Stimulated activated CD4-positive, alpha-beta T cell treated with anti-CD3 and anti-CD28 coated beads, Interleukin-1b, Interleukin-23, amount 100 ng/mL, for 4 hours (primary cell): ENCODE measurements around the gene DOC2A.
"Not testable (repeated sequence)": the region's sequence is repeated elsewhere in the genome, so short reads cannot be mapped to it uniquely, and the experiment has no call there.

Experiments used
- DNase-seq, 2 donors: peaks; one replicate each; pipeline ENCODE4 v3.0.0-alpha.2; 2020; ENCODE audit warnings: low read depth in 2 of 2

The DOC2A gene

DNA sequence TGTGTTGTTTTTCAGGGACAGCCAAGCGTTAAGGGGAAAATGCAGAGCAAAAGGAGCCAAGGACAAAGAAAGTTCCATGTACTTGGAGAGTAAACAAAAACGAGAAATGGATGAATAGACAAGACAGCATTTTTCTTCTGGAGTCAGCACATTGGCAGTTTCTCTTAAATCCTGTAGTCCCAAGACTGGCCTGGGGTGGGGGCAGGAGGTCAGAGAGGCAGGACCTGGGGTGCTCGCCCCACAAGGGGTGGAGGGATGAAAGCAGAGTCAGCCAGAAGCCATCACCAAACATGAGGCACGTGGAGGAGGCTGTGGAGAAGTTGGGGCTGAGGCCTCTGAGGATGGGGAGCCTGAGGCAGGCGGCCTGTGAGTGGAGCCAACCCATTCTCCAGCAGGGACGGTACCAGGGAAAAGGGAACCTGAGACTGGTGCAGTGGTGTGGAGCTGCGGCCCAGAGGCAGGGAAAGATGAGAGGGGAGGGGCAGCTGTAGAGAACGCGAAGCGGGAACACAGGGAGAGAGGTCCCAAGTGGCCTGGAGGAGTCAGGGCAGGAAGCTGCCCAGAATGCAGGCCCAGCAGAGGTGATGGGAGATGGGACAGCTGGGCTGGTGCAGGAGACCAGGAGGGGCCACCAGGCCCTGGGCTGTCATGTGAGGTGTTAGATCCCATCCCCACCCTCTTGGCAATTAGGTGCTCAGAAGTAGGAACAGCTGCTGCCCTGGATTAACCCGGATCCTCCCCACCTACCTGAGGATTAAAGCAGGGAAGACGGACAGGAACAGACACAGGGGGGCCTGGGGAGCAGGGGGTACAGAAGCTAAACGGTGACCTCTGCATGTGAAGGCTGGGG, 17.0 kb upstream of the DOC2A start:
- DNase-seq, result no peak

DNA sequence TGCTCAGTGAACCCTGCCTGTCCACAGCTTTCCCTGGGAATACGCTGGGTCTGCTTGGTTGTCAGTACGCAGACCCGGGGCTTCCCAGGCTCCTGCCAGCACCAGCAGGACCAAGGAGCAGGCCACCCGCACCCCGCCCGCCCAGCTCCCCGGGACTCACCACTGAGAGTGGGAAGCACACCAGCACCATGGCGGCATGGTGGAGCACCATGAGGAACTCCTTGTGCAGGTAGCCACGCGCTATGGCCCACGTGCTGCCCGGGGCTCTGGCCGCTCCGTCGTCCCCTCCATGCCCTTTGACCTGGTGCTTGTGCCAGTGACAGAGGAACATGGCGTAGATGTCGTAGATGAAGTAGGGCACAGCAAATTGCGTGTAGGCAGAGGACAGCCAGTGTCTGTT, 15.6 kb upstream of the DOC2A start:
- DNase-seq, result no peak

DNA sequence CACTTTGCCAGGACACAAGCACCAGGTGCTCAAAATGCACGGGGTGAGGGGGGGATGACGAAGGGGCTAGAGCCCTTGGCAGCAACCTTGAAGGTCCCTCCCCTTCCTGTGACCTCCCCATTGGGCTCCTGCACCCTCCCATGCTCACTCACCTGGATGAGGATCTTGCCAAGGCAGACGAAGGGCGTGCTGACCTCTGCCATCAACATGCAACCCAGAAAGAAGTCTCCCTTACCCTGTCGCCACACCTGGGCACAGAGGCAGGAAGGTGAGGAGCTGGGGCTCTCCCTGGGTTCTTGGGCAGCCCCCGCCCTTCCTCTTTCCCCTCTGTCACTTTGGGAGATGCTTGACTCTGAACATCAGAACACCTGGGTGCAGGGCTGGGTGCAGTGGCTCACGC, 14.7 kb upstream of the DOC2A start:
- no peak for DNase-seq

GRCh38 chr16:30025156-30025555, 14.3 kb upstream of the DOC2A start:
- no peak for DNase-seq

DNA sequence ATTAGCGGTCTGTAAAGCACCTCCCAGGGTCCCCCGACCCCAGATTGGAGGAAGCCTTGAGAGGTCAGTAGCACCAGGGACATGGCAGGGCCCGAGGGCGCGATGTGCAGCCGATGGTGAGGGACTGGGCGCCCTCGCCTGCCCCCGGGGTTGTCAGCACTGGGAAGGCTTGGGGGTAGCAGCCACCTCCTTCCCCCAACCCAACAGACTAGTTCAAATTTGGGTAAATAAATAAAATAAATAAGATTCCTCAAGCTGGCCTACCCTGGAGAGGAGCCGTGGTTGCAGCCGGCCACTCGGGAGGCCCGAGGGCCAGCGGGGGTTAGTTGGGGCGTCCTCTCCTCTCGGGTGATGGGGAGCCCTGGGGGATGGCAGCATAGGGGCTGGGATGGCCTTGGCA, 13.6 kb upstream of the DOC2A start:
- DNase-seq, result no peak

DNA sequence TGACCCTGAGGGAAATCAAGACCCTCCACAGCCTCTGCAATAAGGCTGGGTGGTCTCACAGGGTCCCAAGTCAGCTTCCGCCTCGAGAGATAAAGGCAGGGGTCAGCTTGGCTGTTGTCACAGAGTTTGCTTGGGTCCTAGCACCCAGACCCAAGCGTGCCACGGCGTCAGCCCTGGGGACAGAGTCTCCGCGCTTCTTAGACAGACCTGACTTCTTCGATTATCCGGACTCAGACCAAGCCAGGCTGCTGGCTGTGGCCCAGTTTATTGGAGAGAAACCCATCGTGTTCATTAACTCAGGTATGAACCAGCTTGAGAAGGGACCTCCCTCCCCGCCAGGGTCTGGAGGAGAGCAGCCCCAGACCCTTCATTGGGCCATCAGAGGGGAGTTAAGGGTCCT, 12.8 kb upstream of the DOC2A start:
- no peak for DNase-seq

DNA sequence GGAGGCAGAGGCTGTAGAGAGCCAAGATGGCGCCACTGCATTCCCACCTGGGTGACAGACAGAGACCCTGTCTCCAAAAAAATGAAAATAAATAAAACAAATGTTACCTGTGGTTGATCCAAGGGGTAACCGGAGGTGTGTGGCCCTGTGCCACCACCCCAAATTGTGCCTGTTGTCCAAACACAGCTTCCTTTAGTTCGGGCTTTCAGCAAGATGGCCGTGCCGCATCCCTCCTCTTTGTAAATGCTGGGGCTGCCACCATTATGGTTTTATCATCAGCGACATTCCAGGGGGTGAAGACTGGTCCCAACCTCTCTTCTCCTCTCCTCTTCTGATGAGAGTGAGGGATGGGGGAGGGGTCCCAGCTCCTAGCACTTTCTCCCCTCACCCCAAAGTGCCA, 12.1 kb upstream of the DOC2A start, which contains the start of gene C16orf92:
Gene C16orf92 (plus strand): TSS at position 312 of the 400 bp plus-strand sequence. CDS start 143 bp downstream, outside the sequence.
- DNase-seq, result no peak

GRCh38 chr16:30018731-30019158, 7.9 kb upstream of the DOC2A start:
- no peak for DNase-seq

DNA sequence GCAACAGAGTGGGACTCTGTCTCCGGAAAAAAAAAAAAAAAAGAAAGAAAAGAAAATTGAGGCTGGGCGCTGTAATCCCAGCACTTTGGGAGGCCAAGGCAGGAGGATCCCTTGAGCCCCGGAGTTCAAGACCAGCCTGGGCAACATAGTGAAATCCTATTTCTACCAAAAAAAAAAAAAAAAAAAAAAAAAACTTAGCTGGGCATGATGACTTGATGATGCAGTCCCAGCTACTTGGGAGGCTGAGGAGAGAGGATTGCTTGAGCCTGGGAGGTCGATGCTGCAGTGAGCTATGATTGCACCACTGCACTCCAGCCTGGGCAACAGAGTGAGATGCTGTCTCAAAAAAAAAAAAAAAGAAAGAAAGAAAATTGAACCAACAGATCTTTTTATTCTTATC, 7.1 kb upstream of the DOC2A start:
- DNase-seq, result not testable (repeated sequence)

- DNase-seq, result no peak
Measured at GRCh38 chr16:30017277-30017656, 6.4 kb upstream of the DOC2A start.

GRCh38 chr16:30016555-30017276, 5.9 kb upstream of the DOC2A start:
- DNase-seq, result no peak

- not testable (repeated sequence) for DNase-seq
Measured at GRCh38 chr16:30015450-30015849, 4.6 kb upstream of the DOC2A start.

DNA sequence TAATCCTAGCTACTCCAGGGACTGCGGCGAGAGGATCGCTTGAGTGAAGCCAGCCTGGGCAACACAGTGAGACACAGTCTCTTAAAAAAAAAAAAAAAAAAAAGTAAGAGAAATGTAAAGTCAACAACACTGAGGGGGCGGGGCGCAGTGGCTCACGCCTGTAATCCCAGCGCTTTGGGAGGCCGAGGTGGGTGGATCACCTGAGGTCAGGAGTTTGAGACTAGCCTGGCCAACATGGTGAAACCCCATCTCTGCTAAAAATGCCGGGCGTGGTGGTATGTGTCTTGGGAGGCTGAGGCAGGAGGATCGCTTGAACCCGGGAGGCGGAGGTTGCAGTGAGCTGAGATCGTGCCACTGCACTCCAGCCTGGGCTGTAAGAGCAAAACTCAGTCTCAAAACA, 1.8 kb upstream of the DOC2A start:
- DNase-seq, result not testable (repeated sequence)

GRCh38 chr16:30011714-30012504, 1.1 kb upstream of the DOC2A start:
- DNase-seq, result no peak

DNA sequence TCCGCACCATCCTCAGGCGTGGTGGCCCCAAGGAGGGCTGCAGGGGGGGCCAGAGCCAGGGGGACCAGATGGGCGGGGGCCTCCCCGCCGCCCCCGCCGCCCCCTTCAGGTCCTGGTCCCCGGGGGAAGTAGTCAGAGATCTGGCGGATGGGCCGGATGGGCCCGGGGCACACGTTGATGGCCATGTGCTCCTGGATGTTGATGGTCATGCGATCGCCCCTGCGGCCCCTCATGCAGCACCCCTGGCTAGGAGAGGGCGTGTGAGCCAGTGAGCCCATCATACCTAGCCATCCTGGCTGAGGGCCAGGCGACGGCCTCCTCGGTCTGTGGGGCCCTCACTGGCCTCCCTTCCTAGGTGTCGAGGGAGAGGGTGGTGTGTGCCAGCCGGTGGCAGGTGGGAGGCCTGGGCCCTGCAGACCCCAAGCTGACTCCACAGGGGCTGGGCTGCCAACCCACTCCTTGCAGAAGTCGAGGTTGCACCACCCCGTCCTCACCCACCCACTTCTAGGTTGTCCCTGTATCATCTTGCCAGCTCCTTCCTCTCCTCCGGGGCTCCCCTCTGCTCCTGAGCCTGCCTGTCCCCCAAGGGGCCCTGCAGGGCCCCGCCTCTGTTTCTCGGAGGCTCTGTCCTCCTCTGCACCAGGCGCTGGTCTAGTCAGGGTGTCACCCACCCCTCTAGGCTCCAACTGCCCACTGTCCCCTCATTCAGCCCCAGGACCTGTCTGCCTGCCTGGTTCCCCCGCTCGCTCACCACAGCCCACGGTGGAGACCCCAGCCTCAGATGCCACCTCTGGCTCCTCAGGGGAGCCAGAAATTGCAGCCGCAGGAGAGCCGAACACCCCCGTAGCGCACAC, 610 bp downstream of the DOC2A start:
- DNase-seq, result no peak

GRCh38 chr16:30009085-30009862, 1.6 kb downstream of the DOC2A start:
- DNase-seq, result no peak

- no peak for DNase-seq
Measured at GRCh38 chr16:30007378-30007895, 3.4 kb downstream of the DOC2A start.

GRCh38 chr16:30006659-30007377, 4.0 kb downstream of the DOC2A start:
- no peak for DNase-seq

DNA sequence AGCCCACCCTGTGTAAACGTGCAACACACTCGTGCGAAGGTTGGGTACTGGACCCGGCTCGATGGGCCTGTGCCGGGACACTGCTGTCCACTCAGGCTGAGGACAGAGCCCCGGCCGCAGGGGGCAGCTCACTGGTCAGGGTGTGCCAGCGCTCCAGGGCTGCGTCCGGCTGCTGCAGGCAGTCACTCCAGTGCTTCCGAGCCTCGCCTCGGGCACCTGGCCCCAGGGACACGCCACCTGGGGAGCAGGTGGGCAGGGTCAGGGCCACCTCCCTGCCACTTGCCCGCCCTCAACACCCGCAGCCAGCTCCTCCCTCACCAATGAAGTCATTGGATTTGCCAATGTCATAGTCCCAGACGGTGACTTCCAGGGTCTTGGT, 4.7 kb downstream of the DOC2A start:
- DNase-seq, result no peak
